Measurements from ENCODE around the gene TRAF2. TPM values are rescaled to one million over a fixed set of nuclear protein-coding genes. Genes with fewer than 3 reads are reported as not detected.

TRAF2 gene
- polyA plus RNA-seq, 2 of the 4 experiments (the other 2 are of a cell fraction): 23.8 to 39.5 TPM

DNA sequence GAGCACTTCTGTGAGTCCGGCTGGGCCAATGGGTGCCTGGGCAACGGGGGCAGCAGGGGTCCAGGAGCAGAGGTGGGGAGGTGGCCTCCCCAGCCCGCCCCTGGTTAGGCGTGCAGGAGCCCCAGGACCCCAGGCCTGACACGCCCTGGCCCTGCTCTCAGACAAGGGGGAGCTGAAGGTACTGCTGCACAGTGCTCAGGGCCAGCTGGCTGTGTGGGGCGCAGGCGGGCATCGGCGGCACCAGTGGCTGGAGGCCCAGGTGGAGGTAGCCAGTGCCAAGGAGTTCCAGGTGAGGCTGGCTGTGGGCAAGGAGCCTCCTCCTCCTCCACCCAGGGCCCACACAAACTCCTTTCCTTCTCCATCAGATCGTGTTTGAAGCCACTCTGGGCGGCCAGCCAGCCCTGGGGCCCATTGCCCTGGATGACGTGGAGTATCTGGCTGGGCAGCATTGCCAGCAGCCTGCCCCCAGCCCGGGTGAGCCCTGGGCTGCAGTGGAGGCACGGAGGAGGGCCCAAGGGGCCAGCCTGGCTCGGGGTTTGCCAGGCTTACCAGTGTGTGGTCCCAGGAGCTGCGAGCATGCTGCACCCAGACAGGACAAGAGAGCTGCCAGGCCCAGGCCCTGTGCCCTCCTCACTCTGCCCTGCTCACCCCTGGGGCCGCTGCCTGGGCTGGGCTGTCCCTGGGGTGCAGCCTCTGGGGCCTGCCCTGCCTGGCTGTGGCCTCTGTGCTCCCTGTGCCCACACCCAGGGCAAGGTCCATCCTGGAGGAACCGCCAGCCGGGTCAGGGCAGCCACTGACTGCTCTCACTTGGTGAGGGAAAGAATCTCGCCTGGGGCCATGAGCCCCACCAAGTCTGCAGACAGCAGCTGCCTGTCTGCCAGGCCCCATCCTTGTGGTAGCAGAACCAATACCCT, 27.2 kb upstream of the TRAF2 start:
- POLR2A ChIA-PET: interaction anchor here (1.3 kb wide), 1 partner anchor 27 kb away, joined by 3 read pairs; the partner anchor contains the start of gene TRAF2
- WGBS (ENCODE audit: missing lambda C conversion rate): 53% methylated on average over 9 of the region's 20 CpGs
- ATAC-seq: peak; percentile 27 to 64
- FAIRE-seq: no peak
- no peak overlapping the region for H3K4me3 ChIP-seq
- peak in 1 of 2 experiments; percentile 50 for DNase-seq (ENCODE audit: low read depth in 1 of 2, low spot score in 1 of 2)
- peak overlapping the region; percentile 70 for H3K4me2 ChIP-seq
- peak overlapping the region; percentile 79 to 89 for H3K27ac ChIP-seq
- TF ChIP-seq ZNF302 (CRISPR knock-in tag; IDR thresholded peaks at IDR 0.05) (no peak), HES2 (IDR thresholded peaks at IDR 0.05) (no peak), SMC3 (IDR thresholded peaks at IDR 0.05) (no peak), POLR2A (IDR thresholded peaks at IDR 0.05; ENCODE audit: low read length) (0 out of 2 replicates have a peak, but pooled peaks have one; percentile 2), GATA3 (IDR thresholded peaks at IDR 0.05; ENCODE audit: borderline replicate concordance) (0 out of 2 replicates have a peak, but pooled peaks have one; percentile 13)
- CTCF ChIA-PET: interaction anchor here (0.5 to 7.4 kb wide), 10 partner anchors 11 to 171 kb away, joined by 3 to 45 read pairs (median 5); partner anchors contain the start of genes AJM1 and C8G
- no peaks in the 10 kb centered on the region for H3K9me3 ChIP-seq
- H3K4me1 ChIP-seq: peaks cover 73% of the 10 kb centered on the region

DNA sequence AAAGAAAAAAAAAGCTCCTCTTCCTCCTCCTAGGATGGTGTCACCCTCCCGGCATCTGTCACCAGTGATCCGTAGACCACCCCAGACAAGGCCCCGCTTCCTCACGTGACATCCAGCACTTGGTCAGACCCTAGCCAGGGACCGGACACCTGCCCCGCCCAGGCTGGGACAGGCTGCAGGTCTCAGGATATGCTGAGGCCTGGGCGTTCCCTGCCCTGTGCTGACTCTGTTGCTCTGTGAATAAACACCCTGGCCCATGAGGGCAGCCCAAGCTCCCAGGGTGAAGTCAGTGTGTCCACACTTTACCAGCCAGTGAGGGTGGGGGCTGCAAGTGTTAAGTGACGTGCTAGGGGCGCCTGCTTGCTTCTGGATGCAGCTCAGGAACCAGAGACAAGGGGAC, 25.8 kb upstream of the TRAF2 start:
- FAIRE-seq (no peak), DNase-seq (ENCODE audit: low read depth in 1 of 2, low spot score in 1 of 2) (no peak), ATAC-seq (no peak)
- ChIA-PET CTCF (interaction anchor here (1.2 to 7.4 kb wide), 10 partner anchors 9 to 169 kb away, joined by 4 to 45 read pairs (median 6); partner anchors contain the start of genes AJM1, C8G, FBXW5 and MAMDC4), POLR2A (interaction anchor here (1.0 to 1.3 kb wide), 3 partner anchors 10 to 26 kb away, joined by 3 to 4 read pairs (median 4); partner anchors contain the start of gene TRAF2)
- Histone ChIP-seq H3K4me1 (peaks cover 70% of the 10 kb centered on the region), H3K27ac (peak overlapping the region; percentile 26 to 89; a peak in 4 of 6 replicates), H3K4me2 (peak overlapping the region; percentile 70; the same call in 1 of the 3 replicates), H3K4me3 (no peak overlapping the region), H3K9me3 (no peaks in the 10 kb centered on the region)
- 92% methylated on average over 9 of the region's 9 CpGs for WGBS (ENCODE audit: missing lambda C conversion rate)
- TF ChIP-seq PHF8 (IDR thresholded peaks at IDR 0.05; ENCODE audit: borderline replicate concordance, low read depth) (no peak), E2F6 (IDR thresholded peaks at IDR 0.05; ENCODE audit: borderline replicate concordance, low read depth) (no peak), JUN (IDR thresholded peaks at IDR 0.05) (peak in 1 of 2 experiments; percentile 12; a peak in 2 of 5 replicates), ESRRA (IDR thresholded peaks at IDR 0.05; ENCODE audit: borderline replicate concordance, low read length) (no peak)

- Histone ChIP-seq H3K4me3 (no peak overlapping the region), H3K4me2 (no peak overlapping the region), H3K27ac (peak overlapping the region; percentile 26 to 89; a peak in 3 of 6 replicates), H3K9me3 (no peaks in the 10 kb centered on the region), H3K4me1 (peaks cover 64% of the 10 kb centered on the region)
- CTCF ChIA-PET: interaction anchor here (0.8 to 7.4 kb wide), 12 partner anchors 7 to 169 kb away, joined by 3 to 45 read pairs (median 8); partner anchors contain the start of genes AJM1, C8G, FBXW5 and MAMDC4
- POLR2A ChIA-PET: interaction anchor here (1.0 to 2.8 kb wide), 4 partner anchors 11 to 25 kb away, joined by 3 to 12 read pairs (median 4); partner anchors contain the start of gene TRAF2
- TF ChIP-seq CHD4 (IDR thresholded peaks at IDR 0.05; ENCODE audit: borderline replicate concordance) (no peak), BHLHE40 (IDR thresholded peaks at IDR 0.05; ENCODE audit: low read depth, low read length) (no peak), HEYL (CRISPR knock-in tag; IDR thresholded peaks at IDR 0.05) (no peak), POLR2AphosphoS2 (conservative IDR thresholded peaks at IDR 0.05; ENCODE audit: low read length) (no peak; the same call in 1 of the 2 replicates), TFCP2L1 (CRISPR knock-in tag; IDR thresholded peaks at IDR 0.05) (no peak), HOXB5 (CRISPR knock-in tag; IDR thresholded peaks at IDR 0.05) (no peak), NPAS2 (CRISPR knock-in tag; IDR thresholded peaks at IDR 0.05; ENCODE audit: borderline replicate concordance) (no peak), FOXS1 (CRISPR knock-in tag; IDR thresholded peaks at IDR 0.05) (no peak), CEBPB (IDR thresholded peaks at IDR 0.05) (no peak), GATA3 (IDR thresholded peaks at IDR 0.05; ENCODE audit: borderline replicate concordance) (no peak), ESRRA (IDR thresholded peaks at IDR 0.05; ENCODE audit: borderline replicate concordance, low read length) (no peak), RARB (CRISPR knock-in tag; IDR thresholded peaks at IDR 0.05) (no peak)
- TF ChIP-seq, protein P1, sequence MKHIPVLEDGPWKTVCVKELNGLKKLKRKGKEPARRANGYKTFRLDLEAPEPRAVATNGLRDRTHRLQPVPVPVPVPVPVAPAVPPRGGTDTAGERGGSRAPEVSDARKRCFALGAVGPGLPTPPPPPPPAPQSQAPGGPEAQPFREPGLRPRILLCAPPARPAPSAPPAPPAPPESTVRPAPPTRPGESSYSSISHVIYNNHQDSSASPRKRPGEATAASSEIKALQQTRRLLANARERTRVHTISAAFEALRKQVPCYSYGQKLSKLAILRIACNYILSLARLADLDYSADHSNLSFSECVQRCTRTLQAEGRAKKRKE (CRISPR knock-in tag; IDR thresholded peaks at IDR 0.05; ENCODE audit: low read depth): no peak
- TF ChIP-seq, protein P2, sequence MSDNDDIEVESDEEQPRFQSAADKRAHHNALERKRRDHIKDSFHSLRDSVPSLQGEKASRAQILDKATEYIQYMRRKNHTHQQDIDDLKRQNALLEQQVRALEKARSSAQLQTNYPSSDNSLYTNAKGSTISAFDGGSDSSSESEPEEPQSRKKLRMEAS (IDR thresholded peaks at IDR 0.05): no peak
- TF ChIP-seq, protein P3, sequence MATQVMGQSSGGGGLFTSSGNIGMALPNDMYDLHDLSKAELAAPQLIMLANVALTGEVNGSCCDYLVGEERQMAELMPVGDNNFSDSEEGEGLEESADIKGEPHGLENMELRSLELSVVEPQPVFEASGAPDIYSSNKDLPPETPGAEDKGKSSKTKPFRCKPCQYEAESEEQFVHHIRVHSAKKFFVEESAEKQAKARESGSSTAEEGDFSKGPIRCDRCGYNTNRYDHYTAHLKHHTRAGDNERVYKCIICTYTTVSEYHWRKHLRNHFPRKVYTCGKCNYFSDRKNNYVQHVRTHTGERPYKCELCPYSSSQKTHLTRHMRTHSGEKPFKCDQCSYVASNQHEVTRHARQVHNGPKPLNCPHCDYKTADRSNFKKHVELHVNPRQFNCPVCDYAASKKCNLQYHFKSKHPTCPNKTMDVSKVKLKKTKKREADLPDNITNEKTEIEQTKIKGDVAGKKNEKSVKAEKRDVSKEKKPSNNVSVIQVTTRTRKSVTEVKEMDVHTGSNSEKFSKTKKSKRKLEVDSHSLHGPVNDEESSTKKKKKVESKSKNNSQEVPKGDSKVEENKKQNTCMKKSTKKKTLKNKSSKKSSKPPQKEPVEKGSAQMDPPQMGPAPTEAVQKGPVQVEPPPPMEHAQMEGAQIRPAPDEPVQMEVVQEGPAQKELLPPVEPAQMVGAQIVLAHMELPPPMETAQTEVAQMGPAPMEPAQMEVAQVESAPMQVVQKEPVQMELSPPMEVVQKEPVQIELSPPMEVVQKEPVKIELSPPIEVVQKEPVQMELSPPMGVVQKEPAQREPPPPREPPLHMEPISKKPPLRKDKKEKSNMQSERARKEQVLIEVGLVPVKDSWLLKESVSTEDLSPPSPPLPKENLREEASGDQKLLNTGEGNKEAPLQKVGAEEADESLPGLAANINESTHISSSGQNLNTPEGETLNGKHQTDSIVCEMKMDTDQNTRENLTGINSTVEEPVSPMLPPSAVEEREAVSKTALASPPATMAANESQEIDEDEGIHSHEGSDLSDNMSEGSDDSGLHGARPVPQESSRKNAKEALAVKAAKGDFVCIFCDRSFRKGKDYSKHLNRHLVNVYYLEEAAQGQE (IDR thresholded peaks at IDR 0.05): no peak
- DNase-seq (ENCODE audit: low read depth in 1 of 2, low spot score in 1 of 2) (no peak), FAIRE-seq (no peak), ATAC-seq (no peak)
- 93% methylated on average over 20 of the region's 22 CpGs for WGBS (ENCODE audit: missing lambda C conversion rate)
Measured at GRCh38 chr9:136860933-136861873, 25.1 kb upstream of the TRAF2 start.
